T-helper 2 cell treated with Interferon-gamma antibody and Interleukin-4, amounts not matched to agents 5 μg/mL and 100 μg/mL, for 36 hours (primary cell): ENCODE results near the gene MED12L.
A peak's percentile ranks its signal among the peaks of the same experiment; 100 is the strongest.

ENCODE experiments used
- DNase-seq: peaks from one replicate; pipeline ENCODE4 v3.0.0; 2021; ENCODE audit warnings: low spot score
- H3K27ac Mint-ChIP-seq: one replicate; pipeline ENCODE4 v1.8.0; 2021; ENCODE audit warnings: mild to moderate bottlenecking, mixed read lengths
- H3K27me3 Mint-ChIP-seq: one replicate; pipeline ENCODE4 v1.8.0; 2021; ENCODE audit warnings: low read depth, mixed read lengths
- H3K36me3 Mint-ChIP-seq: one replicate; pipeline ENCODE4 v1.8.0; 2021; ENCODE audit warnings: low read depth, mixed read lengths
- H3K4me1 Mint-ChIP-seq: one replicate; pipeline ENCODE4 v1.8.0; 2021; ENCODE audit warnings: low read depth, mixed read lengths
- H3K4me3 Mint-ChIP-seq: one replicate; pipeline ENCODE4 v1.8.0; 2022; ENCODE audit warnings: mild to moderate bottlenecking, moderate library complexity, mixed read lengths
- H3K9me3 Mint-ChIP-seq: one replicate; pipeline ENCODE4 v1.8.0; 2021; ENCODE audit warnings: mixed read lengths

The MED12L gene

GRCh38 chr3:151192545-151192944 lies 107.1 kb downstream of the MED12L start:
- no peak for DNase-seq
- H3K27ac Mint-ChIP-seq: no peak overlapping the region
- H3K27me3 Mint-ChIP-seq: no peaks in the 10 kb centered on the region
- no peak overlapping the region for H3K4me3 Mint-ChIP-seq
- H3K36me3 Mint-ChIP-seq: peaks cover 54% of the 10 kb centered on the region
- peaks cover 15% of the 10 kb centered on the region for H3K9me3 Mint-ChIP-seq
- peaks cover 33% of the 10 kb centered on the region for H3K4me1 Mint-ChIP-seq

GRCh38 chr3:151195826-151196225 lies 110.4 kb downstream of the MED12L start:
- H3K4me1 Mint-ChIP-seq: peaks cover 33% of the 10 kb centered on the region
- no peaks in the 10 kb centered on the region for H3K27me3 Mint-ChIP-seq
- H3K27ac Mint-ChIP-seq: no peak overlapping the region
- H3K4me3 Mint-ChIP-seq: no peak overlapping the region
- no peak for DNase-seq
- H3K9me3 Mint-ChIP-seq: peaks cover 11% of the 10 kb centered on the region
- H3K36me3 Mint-ChIP-seq: peaks cover 73% of the 10 kb centered on the region

GRCh38 chr3:151196434-151196833 lies 111.0 kb downstream of the MED12L start:
- peaks cover 72% of the 10 kb centered on the region for H3K36me3 Mint-ChIP-seq
- H3K4me3 Mint-ChIP-seq: peak overlapping the region; percentile 18
- H3K27ac Mint-ChIP-seq: no peak overlapping the region
- peaks cover 31% of the 10 kb centered on the region for H3K4me1 Mint-ChIP-seq
- H3K9me3 Mint-ChIP-seq: peaks cover 5% of the 10 kb centered on the region
- no peaks in the 10 kb centered on the region for H3K27me3 Mint-ChIP-seq
- DNase-seq: no peak

GRCh38 chr3:151197228-151197627 lies 111.8 kb downstream of the MED12L start:
- Mint-ChIP-seq H3K27ac (no peak overlapping the region), H3K4me1 (peaks cover 31% of the 10 kb centered on the region), H3K36me3 (peaks cover 79% of the 10 kb centered on the region), H3K27me3 (no peaks in the 10 kb centered on the region), H3K9me3 (peaks cover 5% of the 10 kb centered on the region), H3K4me3 (no peak overlapping the region)
- DNase-seq: no peak

GRCh38 chr3:151197981-151198767 lies 112.7 kb downstream of the MED12L start:
- H3K36me3 Mint-ChIP-seq: peaks cover 80% of the 10 kb centered on the region
- H3K4me3 Mint-ChIP-seq: peak overlapping the region; percentile 99
- H3K4me1 Mint-ChIP-seq: peaks cover 31% of the 10 kb centered on the region
- H3K27me3 Mint-ChIP-seq: no peaks in the 10 kb centered on the region
- H3K27ac Mint-ChIP-seq: peak overlapping the region; percentile 94
- no peak for DNase-seq
- peaks cover 3% of the 10 kb centered on the region for H3K9me3 Mint-ChIP-seq

- Mint-ChIP-seq H3K4me3 (peak overlapping the region; percentile 99), H3K27me3 (no peaks in the 10 kb centered on the region), H3K9me3 (no peaks in the 10 kb centered on the region), H3K4me1 (peaks cover 32% of the 10 kb centered on the region), H3K36me3 (peaks cover 76% of the 10 kb centered on the region), H3K27ac (peak overlapping the region; percentile 94)
- no peak for DNase-seq
Observed at GRCh38 chr3:151198849-151199248, 113.4 kb downstream of the MED12L start.

GRCh38 chr3:151199554-151200438 lies 114.3 kb downstream of the MED12L start:
- peak overlapping the region; percentile 94 for H3K27ac Mint-ChIP-seq
- no peak for DNase-seq
- H3K4me3 Mint-ChIP-seq: peak overlapping the region; percentile 99
- no peaks in the 10 kb centered on the region for H3K9me3 Mint-ChIP-seq
- H3K27me3 Mint-ChIP-seq: no peaks in the 10 kb centered on the region
- H3K36me3 Mint-ChIP-seq: peaks cover 68% of the 10 kb centered on the region
- peaks cover 41% of the 10 kb centered on the region for H3K4me1 Mint-ChIP-seq

GRCh38 chr3:151200586-151200985 lies 115.1 kb downstream of the MED12L start:
- no peak for DNase-seq
- Mint-ChIP-seq H3K4me3 (peak overlapping the region; percentile 99), H3K9me3 (no peaks in the 10 kb centered on the region), H3K27ac (peak overlapping the region; percentile 94), H3K4me1 (peaks cover 47% of the 10 kb centered on the region), H3K27me3 (no peaks in the 10 kb centered on the region), H3K36me3 (peaks cover 64% of the 10 kb centered on the region)

- DNase-seq: no peak
- H3K36me3 Mint-ChIP-seq: peaks cover 58% of the 10 kb centered on the region
- no peaks in the 10 kb centered on the region for H3K27me3 Mint-ChIP-seq
- no peaks in the 10 kb centered on the region for H3K9me3 Mint-ChIP-seq
- peak overlapping the region; percentile 99 for H3K4me3 Mint-ChIP-seq
- H3K27ac Mint-ChIP-seq: peak overlapping the region; percentile 94
- H3K4me1 Mint-ChIP-seq: peaks cover 47% of the 10 kb centered on the region
Observed at GRCh38 chr3:151201051-151201730, 115.7 kb downstream of the MED12L start.

- Mint-ChIP-seq H3K4me1 (peaks cover 49% of the 10 kb centered on the region), H3K4me3 (peak within 1 kb of the TSS; percentile 99), H3K27ac (peak within 1 kb of the TSS; percentile 94), H3K27me3 (no peaks in the 10 kb centered on the region), H3K36me3 (peaks cover 51% of the 10 kb centered on the region), H3K9me3 (no peaks in the 10 kb centered on the region)
- peak; percentile 77 for DNase-seq
Observed at GRCh38 chr3:151203051-151203420, 117.6 kb downstream of the MED12L start, which contains the start of gene GPR171. TSS of gene GPR171 (minus strand) at chr3:151203216. CDS start at chr3:151199386, 3,830 bp downstream.

- peaks cover 35% of the 10 kb centered on the region for H3K36me3 Mint-ChIP-seq
- peaks cover 48% of the 10 kb centered on the region for H3K4me1 Mint-ChIP-seq
- no peaks in the 10 kb centered on the region for H3K9me3 Mint-ChIP-seq
- no peaks in the 10 kb centered on the region for H3K27me3 Mint-ChIP-seq
- peak overlapping the region; percentile 94 for H3K27ac Mint-ChIP-seq
- peak overlapping the region; percentile 78 for H3K4me3 Mint-ChIP-seq
- no peak for DNase-seq
Observed at GRCh38 chr3:151204530-151205402, 119.3 kb downstream of the MED12L start.

- Mint-ChIP-seq H3K27ac (peak overlapping the region; percentile 94), H3K9me3 (no peaks in the 10 kb centered on the region), H3K36me3 (peaks cover 29% of the 10 kb centered on the region), H3K4me3 (peak overlapping the region; percentile 78), H3K4me1 (peaks cover 54% of the 10 kb centered on the region), H3K27me3 (no peaks in the 10 kb centered on the region)
- no peak for DNase-seq
Observed at GRCh38 chr3:151205482-151205881, 120.0 kb downstream of the MED12L start.

- H3K36me3 Mint-ChIP-seq: peaks cover 23% of the 10 kb centered on the region
- H3K4me3 Mint-ChIP-seq: peak overlapping the region; percentile 78
- H3K4me1 Mint-ChIP-seq: peaks cover 59% of the 10 kb centered on the region
- H3K9me3 Mint-ChIP-seq: no peaks in the 10 kb centered on the region
- H3K27me3 Mint-ChIP-seq: no peaks in the 10 kb centered on the region
- peak overlapping the region; percentile 94 for H3K27ac Mint-ChIP-seq
- no peak for DNase-seq
Observed at GRCh38 chr3:151206201-151206600, 120.7 kb downstream of the MED12L start.
